ENCODE measurements around the gene SAMD10.
"Not testable (repeated sequence)": the region's sequence is repeated elsewhere in the genome, so short reads cannot be mapped to it uniquely, and the experiment has no call there.

Gene SAMD10

GRCh38 chr20:64012385-64013154 lies 33.1 kb upstream of the SAMD10 start:
- H3K36me3 ChIP-seq (ENCODE audit: insufficient read depth, low read depth, low read length): peaks cover 74% of the 10 kb centered on the region
- H3K27ac ChIP-seq (ENCODE audit: low read length); H3K4me1 ChIP-seq (ENCODE audit: insufficient read depth, low read length); H3K27me3 ChIP-seq (ENCODE audit: insufficient read depth, low read length); H3K9ac ChIP-seq (ENCODE audit: low read depth, low read length); H3K4me3 ChIP-seq (ENCODE audit: low read length); H3K9me3 ChIP-seq (ENCODE audit: insufficient read depth, low read depth, low read length): not testable (repeated sequence)

GRCh38 chr20:64011366-64011779 lies 31.9 kb upstream of the SAMD10 start:
- H3K9ac ChIP-seq (ENCODE audit: low read depth, low read length): no peak overlapping the region
- H3K9me3 ChIP-seq (ENCODE audit: insufficient read depth, low read depth, low read length): no peaks in the 10 kb centered on the region
- H3K27me3 ChIP-seq (ENCODE audit: insufficient read depth, low read length): no peaks in the 10 kb centered on the region
- H3K4me1 ChIP-seq (ENCODE audit: insufficient read depth, low read length): no peaks in the 10 kb centered on the region
- peaks cover 77% of the 10 kb centered on the region for H3K36me3 ChIP-seq (ENCODE audit: insufficient read depth, low read depth, low read length)
- no peak overlapping the region for H3K4me3 ChIP-seq (ENCODE audit: low read length)
- H3K27ac ChIP-seq (ENCODE audit: low read length): no peak overlapping the region

- H3K9me3 ChIP-seq (ENCODE audit: insufficient read depth, low read depth, low read length): no peaks in the 10 kb centered on the region
- peaks cover 79% of the 10 kb centered on the region for H3K36me3 ChIP-seq (ENCODE audit: insufficient read depth, low read depth, low read length)
- H3K4me1 ChIP-seq (ENCODE audit: insufficient read depth, low read length): no peaks in the 10 kb centered on the region
- no peak overlapping the region for H3K4me3 ChIP-seq (ENCODE audit: low read length)
- H3K27me3 ChIP-seq (ENCODE audit: insufficient read depth, low read length): no peaks in the 10 kb centered on the region
- no peak overlapping the region for H3K27ac ChIP-seq (ENCODE audit: low read length)
- H3K9ac ChIP-seq (ENCODE audit: low read depth, low read length): no peak overlapping the region
Observed at GRCh38 chr20:64010711-64011237, 31.3 kb upstream of the SAMD10 start.

- H3K4me1 ChIP-seq (ENCODE audit: insufficient read depth, low read length): no peaks in the 10 kb centered on the region
- no peaks in the 10 kb centered on the region for H3K27me3 ChIP-seq (ENCODE audit: insufficient read depth, low read length)
- H3K36me3 ChIP-seq (ENCODE audit: insufficient read depth, low read depth, low read length): peaks cover 79% of the 10 kb centered on the region
- H3K4me3 ChIP-seq (ENCODE audit: low read length): no peak overlapping the region
- H3K27ac ChIP-seq (ENCODE audit: low read length): no peak overlapping the region
- no peaks in the 10 kb centered on the region for H3K9me3 ChIP-seq (ENCODE audit: insufficient read depth, low read depth, low read length)
- H3K9ac ChIP-seq (ENCODE audit: low read depth, low read length): no peak overlapping the region
Observed at GRCh38 chr20:64009811-64010387, 30.5 kb upstream of the SAMD10 start.

GRCh38 chr20:64006902-64007301 lies 27.5 kb upstream of the SAMD10 start:
- Histone ChIP-seq H3K27ac (ENCODE audit: low read length) (no peak overlapping the region), H3K4me1 (ENCODE audit: insufficient read depth, low read length) (no peaks in the 10 kb centered on the region), H3K27me3 (ENCODE audit: insufficient read depth, low read length) (no peaks in the 10 kb centered on the region), H3K36me3 (ENCODE audit: insufficient read depth, low read depth, low read length) (peaks cover 80% of the 10 kb centered on the region), H3K9ac (ENCODE audit: low read depth, low read length) (no peak overlapping the region), H3K4me3 (ENCODE audit: low read length) (no peak overlapping the region), H3K9me3 (ENCODE audit: insufficient read depth, low read depth, low read length) (no peaks in the 10 kb centered on the region)

- Histone ChIP-seq H3K9ac (ENCODE audit: low read depth, low read length) (no peak overlapping the region), H3K27me3 (ENCODE audit: insufficient read depth, low read length) (no peaks in the 10 kb centered on the region), H3K27ac (ENCODE audit: low read length) (no peak overlapping the region), H3K9me3 (ENCODE audit: insufficient read depth, low read depth, low read length) (no peaks in the 10 kb centered on the region), H3K4me1 (ENCODE audit: insufficient read depth, low read length) (no peaks in the 10 kb centered on the region), H3K4me3 (ENCODE audit: low read length) (no peak overlapping the region), H3K36me3 (ENCODE audit: insufficient read depth, low read depth, low read length) (peaks cover 83% of the 10 kb centered on the region)
Observed at GRCh38 chr20:64006490-64006889, 27.0 kb upstream of the SAMD10 start.

GRCh38 chr20:64005394-64005793 lies 26.0 kb upstream of the SAMD10 start:
- no peak overlapping the region for H3K4me3 ChIP-seq (ENCODE audit: low read length)
- no peaks in the 10 kb centered on the region for H3K9me3 ChIP-seq (ENCODE audit: insufficient read depth, low read depth, low read length)
- H3K9ac ChIP-seq (ENCODE audit: low read depth, low read length): no peak overlapping the region
- H3K36me3 ChIP-seq (ENCODE audit: insufficient read depth, low read depth, low read length): peaks cover 83% of the 10 kb centered on the region
- H3K27ac ChIP-seq (ENCODE audit: low read length): no peak overlapping the region
- H3K4me1 ChIP-seq (ENCODE audit: insufficient read depth, low read length): no peaks in the 10 kb centered on the region
- no peaks in the 10 kb centered on the region for H3K27me3 ChIP-seq (ENCODE audit: insufficient read depth, low read length)

GRCh38 chr20:64003960-64004725 lies 24.7 kb upstream of the SAMD10 start:
- H3K9me3 ChIP-seq (ENCODE audit: insufficient read depth, low read depth, low read length): no peaks in the 10 kb centered on the region
- H3K4me3 ChIP-seq (ENCODE audit: low read length): no peak overlapping the region
- H3K27me3 ChIP-seq (ENCODE audit: insufficient read depth, low read length): no peaks in the 10 kb centered on the region
- no peak overlapping the region for H3K9ac ChIP-seq (ENCODE audit: low read depth, low read length)
- peaks cover 86% of the 10 kb centered on the region for H3K36me3 ChIP-seq (ENCODE audit: insufficient read depth, low read depth, low read length)
- H3K4me1 ChIP-seq (ENCODE audit: insufficient read depth, low read length): no peaks in the 10 kb centered on the region
- H3K27ac ChIP-seq (ENCODE audit: low read length): no peak overlapping the region

- no peaks in the 10 kb centered on the region for H3K4me1 ChIP-seq (ENCODE audit: insufficient read depth, low read length)
- H3K9me3 ChIP-seq (ENCODE audit: insufficient read depth, low read depth, low read length): no peaks in the 10 kb centered on the region
- H3K9ac ChIP-seq (ENCODE audit: low read depth, low read length): no peak overlapping the region
- H3K4me3 ChIP-seq (ENCODE audit: low read length): no peak overlapping the region
- no peaks in the 10 kb centered on the region for H3K27me3 ChIP-seq (ENCODE audit: insufficient read depth, low read length)
- H3K27ac ChIP-seq (ENCODE audit: low read length): no peak overlapping the region
- peaks cover 84% of the 10 kb centered on the region for H3K36me3 ChIP-seq (ENCODE audit: insufficient read depth, low read depth, low read length)
Observed at GRCh38 chr20:64001607-64002011, 22.2 kb upstream of the SAMD10 start.

GRCh38 chr20:64000906-64001305 lies 21.5 kb upstream of the SAMD10 start:
- no peaks in the 10 kb centered on the region for H3K9me3 ChIP-seq (ENCODE audit: insufficient read depth, low read depth, low read length)
- no peaks in the 10 kb centered on the region for H3K27me3 ChIP-seq (ENCODE audit: insufficient read depth, low read length)
- peaks cover 85% of the 10 kb centered on the region for H3K36me3 ChIP-seq (ENCODE audit: insufficient read depth, low read depth, low read length)
- H3K4me1 ChIP-seq (ENCODE audit: insufficient read depth, low read length): no peaks in the 10 kb centered on the region
- no peak overlapping the region for H3K9ac ChIP-seq (ENCODE audit: low read depth, low read length)
- H3K4me3 ChIP-seq (ENCODE audit: low read length): no peak overlapping the region
- no peak overlapping the region for H3K27ac ChIP-seq (ENCODE audit: low read length)

- H3K4me1 ChIP-seq (ENCODE audit: insufficient read depth, low read length): peaks cover 9% of the 10 kb centered on the region
- H3K9ac ChIP-seq (ENCODE audit: low read depth, low read length): no peak overlapping the region
- H3K36me3 ChIP-seq (ENCODE audit: insufficient read depth, low read depth, low read length): peaks cover 44% of the 10 kb centered on the region
- no peak overlapping the region for H3K4me3 ChIP-seq (ENCODE audit: low read length)
- no peak overlapping the region for H3K27ac ChIP-seq (ENCODE audit: low read length)
- H3K9me3 ChIP-seq (ENCODE audit: insufficient read depth, low read depth, low read length): no peaks in the 10 kb centered on the region
- H3K27me3 ChIP-seq (ENCODE audit: insufficient read depth, low read length): peaks cover 13% of the 10 kb centered on the region
Observed at GRCh38 chr20:63982937-63983336, 3.5 kb upstream of the SAMD10 start.

Measured in iPS-20b (cell line).